IMR-90 (cell line): ENCODE measurements around the gene CFAP70. TPM values are rescaled to one million over a fixed set of nuclear protein-coding genes. Genes with fewer than 3 reads are reported as not detected.

Experiments
- ATAC-seq: fragments of 200-7000 bp; cut with Tn5 transposase; 2 replicates; pipeline ENCODE4 v1.9.1; 2020; ENCODE audit warnings: low read depth, mild to moderate bottlenecking, moderate library complexity
- BruUV-seq: library from RNA; stranded (reverse); fragments of 400-500 nt; replicated peaks from 2 replicates; lab custom pipeline; 2021; lab: Mats Ljungman, UMichigan
- CTCF ChIA-PET: fragments of 300-600 bp; formaldehyde crosslinking; extraction: SDS; loops from one replicate; lab custom pipeline; 2021; ENCODE audit warnings: antibody characterized with exemption; lab: Yijun Ruan, JAX
- POLR2A ChIA-PET: fragments of 300-600 bp; sonication (Branson Sonifier 250); formaldehyde crosslinking; loops from one replicate; lab custom pipeline; 2022; ENCODE audit warnings: antibody characterized with exemption; ENCODE audit not compliant: unreplicated experiment; lab: Charles Lee
- DNase-seq: peaks from one replicate; pipeline ENCODE4 v3.0.0; 2013
- H2AFZ ChIP-seq: replicated peaks from 2 replicates; pipeline ENCODE3; 2013; ENCODE audit warnings: low read length, mild to moderate bottlenecking; ENCODE audit not compliant: poor library complexity
- H2AK5ac ChIP-seq: 2 replicates; pipeline ENCODE4 v1.6.1; 2013; ENCODE audit warnings: low read depth, low read length, inconsistent platforms
- H2AK9ac ChIP-seq: replicated peaks from 2 replicates; pipeline ENCODE3; 2013; ENCODE audit warnings: mild to moderate bottlenecking, low read depth, low read length, moderate library complexity; ENCODE audit not compliant: poor library complexity
- H2BK120ac ChIP-seq: 2 replicates; pipeline ENCODE4 v1.6.1; 2013; ENCODE audit warnings: low read depth, low read length, inconsistent platforms
- H2BK15ac ChIP-seq: 3 replicates; pipeline ENCODE4 v1.6.1; 2013; ENCODE audit warnings: low read depth, low read length, inconsistent platforms
- H2BK20ac ChIP-seq: 2 replicates; pipeline ENCODE4 v1.6.1; 2013; ENCODE audit warnings: low read depth, mild to moderate bottlenecking, inconsistent platforms, low read length, moderate library complexity
- H2BK5ac ChIP-seq: 2 replicates; pipeline ENCODE4 v1.6.1; 2013; ENCODE audit warnings: mild to moderate bottlenecking, low read depth, low read length, inconsistent platforms; ENCODE audit not compliant: poor library complexity, severe bottlenecking
- H3K14ac ChIP-seq: replicated peaks from 2 replicates; pipeline ENCODE4 v1.6.1; 2013; ENCODE audit warnings: low read depth, low read length, inconsistent platforms
- H3K18ac ChIP-seq: 2 replicates; pipeline ENCODE4 v1.6.1; 2013; ENCODE audit warnings: low read depth, low read length, control low read depth
- H3K23ac ChIP-seq: 2 replicates; pipeline ENCODE4 v1.6.1; 2013; ENCODE audit warnings: low read depth, low read length, inconsistent platforms
- H3K27ac ChIP-seq: 2 replicates; pipeline ENCODE4 v1.5.1; 2013; ENCODE audit warnings: mild to moderate bottlenecking, control low read depth, low read length; ENCODE audit not compliant: insufficient read depth
- H3K27me3 ChIP-seq: 2 replicates; pipeline ENCODE4 v1.6.1; 2013; ENCODE audit warnings: low read length; ENCODE audit not compliant: control insufficient read depth, insufficient read depth
- H3K36me3 ChIP-seq: 2 replicates; pipeline ENCODE4 v1.6.1; 2013; ENCODE audit warnings: low read length, mixed read lengths; ENCODE audit not compliant: control insufficient read depth, insufficient read depth
- H3K4ac ChIP-seq: 2 replicates; pipeline ENCODE4 v1.6.1; 2013; ENCODE audit warnings: low read depth, low read length, inconsistent platforms
- H3K4me1 ChIP-seq: 2 replicates; pipeline ENCODE4 v1.6.1; 2013; ENCODE audit warnings: low read length, mixed read lengths; ENCODE audit not compliant: control insufficient read depth, insufficient read depth
- H3K4me2 ChIP-seq: 2 replicates; pipeline ENCODE4 v1.6.1; 2013; ENCODE audit warnings: low read depth, mild to moderate bottlenecking, control low read depth, low read length, moderate library complexity
- H3K4me3 ChIP-seq: 2 replicates; pipeline ENCODE4 v1.5.1; 2013; ENCODE audit warnings: low read depth, mild to moderate bottlenecking, control low read depth, low read length, moderate library complexity; ENCODE audit not compliant: insufficient read depth
- H3K56ac ChIP-seq: 2 replicates; pipeline ENCODE4 v1.6.1; 2013; ENCODE audit warnings: low read length, inconsistent platforms; ENCODE audit not compliant: insufficient read depth; ENCODE audit errors: extremely low read depth
- H3K79me1 ChIP-seq, 2 experiments: 2 replicates each; pipeline ENCODE4 v1.6.1; 2013; ENCODE audit warnings: low read length in 2 of 2, inconsistent platforms in 1 of 2, low read depth in 1 of 2
- H3K9ac ChIP-seq: 2 replicates; pipeline ENCODE4 v1.6.1; 2013; ENCODE audit warnings: low read depth, low read length, control low read depth
- H3K9me1 ChIP-seq: 2 replicates; pipeline ENCODE4 v1.6.1; 2013; ENCODE audit warnings: low read length, inconsistent platforms; ENCODE audit not compliant: insufficient read depth
- H3K9me3 ChIP-seq: 2 replicates; pipeline ENCODE4 v1.6.1; 2013; ENCODE audit warnings: low read length; ENCODE audit not compliant: control insufficient read depth, insufficient read depth
- H4K20me1 ChIP-seq: 2 replicates; pipeline ENCODE4 v1.6.1; 2013; ENCODE audit warnings: low read length, inconsistent platforms; ENCODE audit not compliant: insufficient read depth
- H4K5ac ChIP-seq: 2 replicates; pipeline ENCODE4 v1.6.1; 2013; ENCODE audit warnings: mild to moderate bottlenecking, low read depth, low read length, control low read depth
- H4K8ac ChIP-seq, 2 experiments: 2 replicates each; pipeline ENCODE4 v1.6.1; 2013; ENCODE audit warnings: low read depth in 2 of 2, low read length in 2 of 2, control low read depth in 1 of 2, inconsistent platforms in 1 of 2
- H4K91ac ChIP-seq: 2 replicates; pipeline ENCODE4 v1.6.1; 2013; ENCODE audit warnings: low read depth, low read length, inconsistent platforms; ENCODE audit not compliant: insufficient read depth
- BHLHE40 ChIP-seq: fragments of 150-350 bp; IDR thresholded peaks from 2 replicates; pipeline ENCODE4 v1.6.1; 2016; ENCODE audit warnings: mild to moderate bottlenecking, low read depth, low read length
- CEBPB ChIP-seq: IDR thresholded peaks from 2 replicates; pipeline ENCODE4 v1.6.1; 2012; ENCODE audit warnings: low read depth, low read length, improper control_type of control experiment
- CHD1 ChIP-seq: IDR thresholded peaks from 2 replicates; pipeline ENCODE4 v1.6.1; 2012; ENCODE audit warnings: low read depth, low read length, improper control_type of control experiment
- FOS ChIP-seq: fragments of 150-350 bp; IDR thresholded peaks from 2 replicates; pipeline ENCODE4 v1.6.1; 2016; ENCODE audit warnings: low read depth, low read length
- MAFK ChIP-seq: IDR thresholded peaks from 2 replicates; pipeline ENCODE4 v1.6.1; 2012; ENCODE audit warnings: low read depth, low read length, improper control_type of control experiment
- MAZ ChIP-seq: IDR thresholded peaks from 2 replicates; pipeline ENCODE4 v1.6.1; 2012; ENCODE audit warnings: low read depth, mild to moderate bottlenecking, low read length, improper control_type of control experiment, moderate library complexity, borderline replicate concordance
- MXI1 ChIP-seq: IDR thresholded peaks from 2 replicates; pipeline ENCODE4 v1.6.1; 2012; ENCODE audit warnings: low read depth, mild to moderate bottlenecking, low read length, moderate library complexity, borderline replicate concordance
- NFE2L2 ChIP-seq: fragments of 150-350 bp; IDR thresholded peaks from 2 replicates; pipeline ENCODE4 v1.6.1; 2016; ENCODE audit warnings: low read depth, mild to moderate bottlenecking, low read length
- POLR2A ChIP-seq: IDR thresholded peaks from 2 replicates; pipeline ENCODE4 v1.6.1; 2012; ENCODE audit warnings: mild to moderate bottlenecking, low read depth, low read length
- RAD21 ChIP-seq: IDR thresholded peaks from 2 replicates; pipeline ENCODE4 v1.6.1; 2012; ENCODE audit warnings: low read length, improper control_type of control experiment
- RCOR1 ChIP-seq: IDR thresholded peaks from 2 replicates; pipeline ENCODE4 v1.6.1; 2012; ENCODE audit warnings: mild to moderate bottlenecking, low read length, improper control_type of control experiment; ENCODE audit not compliant: insufficient replicate concordance
- RFX5 ChIP-seq: IDR thresholded peaks from 2 replicates; pipeline ENCODE4 v1.8.0; 2012; ENCODE audit warnings: low read depth, mild to moderate bottlenecking, low read length, moderate library complexity
- SMC3 ChIP-seq: fragments of 150-350 bp; IDR thresholded peaks from 2 replicates; pipeline ENCODE4 v1.6.1; 2016; ENCODE audit warnings: low read depth, mild to moderate bottlenecking, antibody characterized with exemption, low read length, moderate library complexity
- WGBS, 2 experiments: methylation state at CpG; one replicate each; pipeline versions ENCODE4 v1.1.5 to v1.1.7; 2013; ENCODE audit warnings: missing lambda C conversion rate in 2 of 2; ENCODE audit not compliant: insufficient read length in 1 of 2; ENCODE audit errors: extremely low coverage in 2 of 2; 5-methylcytosine and 5-hydroxymethylcytosine counted together
- dilution Hi-C: fragments of 300-500 bp; cut with HindIII; formaldehyde crosslinking; loops from one replicate; pipeline ENCODE4 v1.14.3; 2018; ENCODE audit warnings: low sequenced_read_pairs; ENCODE audit not compliant: unreplicated experiment
- in situ Hi-C: fragments of 300-500 bp; cut with MboI; formaldehyde crosslinking; loops from 3 replicates; pipeline ENCODE4 v1.14.3; 2019; ENCODE audit warnings: low sequenced_read_pairs, inconsistent platforms, mixed read lengths
- intact Hi-C: fragments of 100-400 bp; cut with micrococcal nuclease; formaldehyde crosslinking; loops from 2 replicates; pipeline ENCODE4 v1.10.0; 2022
- polyA plus RNA-seq, 3 experiments: library from polyadenylated mRNA; depleted of rRNA; stranded (reverse); fragments of >200 nt; gene quantifications; 2 replicates each; pipeline ENCODE4 v1.2.3, GENCODE V29; 2012; ENCODE audit warnings: low replicate concordance in 1 of 3
- total RNA-seq: library from RNA; depleted of rRNA; stranded (reverse); fragments of >200 nt; gene quantifications from 2 replicates; pipeline ENCODE4 v1.2.3, GENCODE V29; 2012
- TF ChIP-seq, protein P1 (sequence below): conservative IDR thresholded peaks from 2 replicates; pipeline ENCODE4 v1.5.1; 2012; ENCODE audit warnings: mild to moderate bottlenecking, low read depth, low read length, improper control_type of control experiment
- TF ChIP-seq, protein P2 (sequence below): fragments of 150-350 bp; IDR thresholded peaks from 2 replicates; pipeline ENCODE4 v1.6.1; 2016; ENCODE audit warnings: low read depth, mild to moderate bottlenecking, low read length, moderate library complexity, borderline replicate concordance
- TF ChIP-seq, protein P3 (sequence below): fragments of 150-350 bp; IDR thresholded peaks from 2 replicates; pipeline ENCODE4 v1.6.1; 2017; ENCODE audit warnings: mild to moderate bottlenecking, antibody characterized with exemption, low read length, low read depth

CFAP70 gene
- total and polyA plus RNA-seq, 2 of the 4 experiments (the other 2 are of a cell fraction) = 0.15 to 0.18 TPM

DNA sequence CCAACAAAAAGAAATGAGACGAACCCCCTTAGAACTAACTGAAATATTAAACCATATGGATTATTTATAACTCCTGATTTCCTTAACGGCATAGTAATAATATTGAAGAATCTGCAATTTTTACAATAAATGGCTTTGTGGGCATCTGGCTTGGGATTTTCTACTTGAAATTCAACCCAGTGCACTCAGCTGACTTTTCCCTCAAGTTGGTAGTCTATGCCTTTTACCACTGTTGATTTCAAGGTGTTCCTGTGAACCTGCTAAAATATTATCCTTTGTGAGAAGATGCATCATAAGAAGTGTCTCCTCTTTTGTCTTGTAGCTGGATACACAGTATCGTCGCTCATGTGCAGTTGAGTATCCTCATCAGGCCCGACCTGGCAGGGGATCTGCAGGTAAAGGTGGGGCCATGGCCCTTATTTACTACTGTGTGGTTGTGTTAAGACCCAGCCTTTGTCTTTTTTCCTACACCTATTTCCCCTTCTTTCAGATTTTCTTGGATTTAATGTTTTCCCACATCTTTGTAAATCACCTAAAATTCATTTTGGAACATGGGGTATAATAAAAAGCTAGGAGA, 119.6 kb downstream of the CFAP70 start:
- BruUV-seq = no TSS peak
- Histone ChIP-seq H3K27ac (no peak overlapping the region), H3K27me3 (no peaks in the 10 kb centered on the region), H2AK5ac (no peak overlapping the region), H3K9ac (no peak overlapping the region), H2AFZ (no peak overlapping the region), H3K56ac (no peak overlapping the region), H3K23ac (no peak overlapping the region), H2AK9ac (no peak overlapping the region), H3K4ac (no peak overlapping the region), H3K4me2 (no peak overlapping the region), H2BK5ac (no peak overlapping the region), H4K5ac (no peak overlapping the region), H4K91ac (no peak overlapping the region), H3K79me1 (peaks cover 11 to 25% of the 10 kb centered on the region in 2 experiments; a peak in 3 of 4 replicates), H4K20me1 (no peaks in the 10 kb centered on the region), H2BK15ac (no peak overlapping the region), H2BK20ac (no peak overlapping the region), H3K4me3 (no peak overlapping the region), H4K8ac (no peak overlapping the region), H2BK120ac (no peak overlapping the region), H3K18ac (no peak overlapping the region), H3K14ac (no peak overlapping the region), H3K36me3 (peaks cover 21% of the 10 kb centered on the region), H3K9me1 (no peaks in the 10 kb centered on the region), H3K4me1 (no peaks in the 10 kb centered on the region), H3K9me3 (no peaks in the 10 kb centered on the region)
- TF ChIP-seq, protein P1, sequence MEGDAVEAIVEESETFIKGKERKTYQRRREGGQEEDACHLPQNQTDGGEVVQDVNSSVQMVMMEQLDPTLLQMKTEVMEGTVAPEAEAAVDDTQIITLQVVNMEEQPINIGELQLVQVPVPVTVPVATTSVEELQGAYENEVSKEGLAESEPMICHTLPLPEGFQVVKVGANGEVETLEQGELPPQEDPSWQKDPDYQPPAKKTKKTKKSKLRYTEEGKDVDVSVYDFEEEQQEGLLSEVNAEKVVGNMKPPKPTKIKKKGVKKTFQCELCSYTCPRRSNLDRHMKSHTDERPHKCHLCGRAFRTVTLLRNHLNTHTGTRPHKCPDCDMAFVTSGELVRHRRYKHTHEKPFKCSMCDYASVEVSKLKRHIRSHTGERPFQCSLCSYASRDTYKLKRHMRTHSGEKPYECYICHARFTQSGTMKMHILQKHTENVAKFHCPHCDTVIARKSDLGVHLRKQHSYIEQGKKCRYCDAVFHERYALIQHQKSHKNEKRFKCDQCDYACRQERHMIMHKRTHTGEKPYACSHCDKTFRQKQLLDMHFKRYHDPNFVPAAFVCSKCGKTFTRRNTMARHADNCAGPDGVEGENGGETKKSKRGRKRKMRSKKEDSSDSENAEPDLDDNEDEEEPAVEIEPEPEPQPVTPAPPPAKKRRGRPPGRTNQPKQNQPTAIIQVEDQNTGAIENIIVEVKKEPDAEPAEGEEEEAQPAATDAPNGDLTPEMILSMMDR = no peak
- no peak for TF ChIP-seq MXI1
- TF ChIP-seq CHD1 = no peak
- TF ChIP-seq RAD21 = no peak
- TF ChIP-seq, protein P2, sequence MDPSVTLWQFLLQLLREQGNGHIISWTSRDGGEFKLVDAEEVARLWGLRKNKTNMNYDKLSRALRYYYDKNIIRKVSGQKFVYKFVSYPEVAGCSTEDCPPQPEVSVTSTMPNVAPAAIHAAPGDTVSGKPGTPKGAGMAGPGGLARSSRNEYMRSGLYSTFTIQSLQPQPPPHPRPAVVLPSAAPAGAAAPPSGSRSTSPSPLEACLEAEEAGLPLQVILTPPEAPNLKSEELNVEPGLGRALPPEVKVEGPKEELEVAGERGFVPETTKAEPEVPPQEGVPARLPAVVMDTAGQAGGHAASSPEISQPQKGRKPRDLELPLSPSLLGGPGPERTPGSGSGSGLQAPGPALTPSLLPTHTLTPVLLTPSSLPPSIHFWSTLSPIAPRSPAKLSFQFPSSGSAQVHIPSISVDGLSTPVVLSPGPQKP = no peak
- TF ChIP-seq, protein P3, sequence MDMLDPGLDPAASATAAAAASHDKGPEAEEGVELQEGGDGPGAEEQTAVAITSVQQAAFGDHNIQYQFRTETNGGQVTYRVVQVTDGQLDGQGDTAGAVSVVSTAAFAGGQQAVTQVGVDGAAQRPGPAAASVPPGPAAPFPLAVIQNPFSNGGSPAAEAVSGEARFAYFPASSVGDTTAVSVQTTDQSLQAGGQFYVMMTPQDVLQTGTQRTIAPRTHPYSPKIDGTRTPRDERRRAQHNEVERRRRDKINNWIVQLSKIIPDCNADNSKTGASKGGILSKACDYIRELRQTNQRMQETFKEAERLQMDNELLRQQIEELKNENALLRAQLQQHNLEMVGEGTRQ = no peak
- no peak for TF ChIP-seq FOS
- TF ChIP-seq MAZ = no peak
- TF ChIP-seq POLR2A = no peak
- TF ChIP-seq BHLHE40 = no peak
- TF ChIP-seq RCOR1 = no peak
- TF ChIP-seq NFE2L2 = no peak
- TF ChIP-seq RFX5 = no peak
- TF ChIP-seq MAFK = no peak
- TF ChIP-seq CEBPB = no peak
- no peak for TF ChIP-seq SMC3
- ChIA-PET POLR2A (no interaction called here), CTCF (interaction anchor here (0.5 to 1.5 kb wide), 2 partner anchors 11 to 242 kb away, joined by 5 to 7 read pairs; no protein-coding TSS in a partner anchor)
- in situ Hi-C loops = no loop called here
- WGBS, 2 experiments = no CpG with 5 or more reads among the region's 5 CpGs
- no peak for DNase-seq
- intact Hi-C loops = no loop called here
- ATAC-seq = no peak
- dilution Hi-C loops = no loop called here
